Lower lobe of right lung (tissue), 2 donors: ENCODE measurements around the gene THUMPD3. TPM values are rescaled to one million over a fixed set of nuclear protein-coding genes. Genes with fewer than 3 reads are reported as not detected.

Experiments used
- ATAC-seq, 2 donors: fragments of 200-7000 bp; cut with Tn5 transposase; one replicate each; pipeline ENCODE4 v1.9.1; 2020 to 2022; ENCODE audit warnings: mild to moderate bottlenecking in 2 of 2, moderate library complexity in 2 of 2
- DNase-seq: peaks from one replicate; pipeline ENCODE4 v3.0.0-alpha.2; 2020
- H3K27ac ChIP-seq: fragments of 200-600 bp; one replicate; pipeline ENCODE4 v1.8.0; 2022
- H3K27me3 ChIP-seq: fragments of 200-600 bp; one replicate; pipeline ENCODE4 v1.8.0; 2022; ENCODE audit warnings: low read depth
- H3K36me3 ChIP-seq: fragments of 200-600 bp; one replicate; pipeline ENCODE4 v1.8.0; 2022; ENCODE audit warnings: mild to moderate bottlenecking
- H3K4me1 ChIP-seq: fragments of 200-600 bp; one replicate; pipeline ENCODE4 v1.8.0; 2022
- H3K4me3 ChIP-seq: fragments of 200-600 bp; one replicate; pipeline ENCODE4 v1.8.0; 2022; ENCODE audit warnings: mild to moderate bottlenecking
- H3K9me3 ChIP-seq: fragments of 200-600 bp; one replicate; pipeline ENCODE4 v1.8.0; 2022
- intact Hi-C: fragments of 100-400 bp; cut with DNase I; formaldehyde crosslinking; loops from one replicate; pipeline ENCODE4 v1.11.0; 2022
- total RNA-seq: library from RNA; stranded (reverse); fragmentation: NEBNext Ultra II Directional; extraction: Animal tissue kit (Norgen Biotek cat#: 25700); gene quantifications from one replicate; pipeline ENCODE4 v1.2.1, GENCODE V29; 2021
- TF ChIP-seq, protein P1 (sequence below): fragments of 200-600 bp; IDR thresholded peaks from one replicate; pipeline ENCODE4 v1.8.0; 2022; ENCODE audit warnings: antibody characterized with exemption, mild to moderate bottlenecking
- donor health status: DM: no; HTN: yes; CAD: no; lungs with severe emphysema.

THUMPD3 gene
- total RNA-seq, 1 donor from 2014 or later = 29.2 TPM

DNA sequence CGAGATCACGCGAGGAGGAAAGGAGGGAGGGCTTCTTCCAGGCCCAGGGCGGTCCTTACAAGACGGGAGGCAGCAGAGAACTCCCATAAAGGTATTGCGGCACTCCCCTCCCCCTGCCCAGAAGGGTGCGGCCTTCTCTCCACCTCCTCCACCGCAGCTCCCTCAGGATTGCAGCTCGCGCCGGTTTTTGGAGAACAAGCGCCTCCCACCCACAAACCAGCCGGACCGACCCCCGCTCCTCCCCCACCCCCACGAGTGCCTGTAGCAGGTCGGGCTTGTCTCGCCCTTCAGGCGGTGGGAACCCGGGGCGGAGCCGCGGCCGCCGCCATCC lies 33.4 kb downstream of the THUMPD3 start:
- peaks cover 70% of the 10 kb centered on the region for H3K4me1 ChIP-seq
- peak overlapping the region; percentile 89 for H3K4me3 ChIP-seq
- ATAC-seq = peak; percentile 77 to 79
- no peaks in the 10 kb centered on the region for H3K9me3 ChIP-seq
- no peaks in the 10 kb centered on the region for H3K27me3 ChIP-seq
- TF ChIP-seq, protein P1, sequence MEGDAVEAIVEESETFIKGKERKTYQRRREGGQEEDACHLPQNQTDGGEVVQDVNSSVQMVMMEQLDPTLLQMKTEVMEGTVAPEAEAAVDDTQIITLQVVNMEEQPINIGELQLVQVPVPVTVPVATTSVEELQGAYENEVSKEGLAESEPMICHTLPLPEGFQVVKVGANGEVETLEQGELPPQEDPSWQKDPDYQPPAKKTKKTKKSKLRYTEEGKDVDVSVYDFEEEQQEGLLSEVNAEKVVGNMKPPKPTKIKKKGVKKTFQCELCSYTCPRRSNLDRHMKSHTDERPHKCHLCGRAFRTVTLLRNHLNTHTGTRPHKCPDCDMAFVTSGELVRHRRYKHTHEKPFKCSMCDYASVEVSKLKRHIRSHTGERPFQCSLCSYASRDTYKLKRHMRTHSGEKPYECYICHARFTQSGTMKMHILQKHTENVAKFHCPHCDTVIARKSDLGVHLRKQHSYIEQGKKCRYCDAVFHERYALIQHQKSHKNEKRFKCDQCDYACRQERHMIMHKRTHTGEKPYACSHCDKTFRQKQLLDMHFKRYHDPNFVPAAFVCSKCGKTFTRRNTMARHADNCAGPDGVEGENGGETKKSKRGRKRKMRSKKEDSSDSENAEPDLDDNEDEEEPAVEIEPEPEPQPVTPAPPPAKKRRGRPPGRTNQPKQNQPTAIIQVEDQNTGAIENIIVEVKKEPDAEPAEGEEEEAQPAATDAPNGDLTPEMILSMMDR = no peak
- H3K36me3 ChIP-seq = peaks cover 34% of the 10 kb centered on the region
- intact Hi-C loops = no loop called here
- H3K27ac ChIP-seq = peak overlapping the region; percentile 98
- peak; percentile 94 for DNase-seq

DNA sequence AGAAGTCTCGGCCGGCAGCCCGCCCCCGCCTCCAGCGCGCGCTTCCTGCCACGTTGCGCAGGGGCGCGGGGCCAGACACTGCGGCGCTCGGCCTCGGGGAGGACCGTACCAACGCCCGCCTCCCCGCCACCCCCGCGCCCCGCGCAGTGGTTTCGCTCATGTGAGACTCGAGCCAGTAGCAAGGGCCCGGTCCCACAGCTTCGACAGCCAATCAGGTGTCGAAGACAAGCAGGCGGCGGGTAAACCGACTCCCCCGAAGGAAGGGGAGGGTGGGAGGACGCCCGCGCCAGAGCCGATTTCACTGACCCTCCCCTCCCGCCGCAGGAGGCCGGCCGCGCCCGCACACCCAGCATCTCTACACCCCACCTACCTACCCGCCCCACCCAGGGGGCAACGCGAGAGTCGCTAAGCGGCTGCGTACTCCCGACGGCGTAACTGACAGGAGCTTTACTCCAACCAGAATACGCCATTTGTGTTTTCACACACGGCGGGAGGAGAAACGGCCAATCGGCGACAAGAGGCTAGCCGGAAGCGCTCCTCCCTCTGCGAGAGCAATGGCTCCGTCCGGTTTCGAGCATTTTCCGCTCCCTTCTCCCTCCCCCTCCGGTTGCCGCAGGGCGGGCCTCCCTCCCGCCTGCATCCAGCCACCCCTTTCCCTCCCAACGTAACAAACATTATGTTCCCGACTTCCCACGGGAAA lies 33.9 kb downstream of the THUMPD3 start:
- Histone ChIP-seq H3K27ac (peak overlapping the region; percentile 98), H3K9me3 (no peaks in the 10 kb centered on the region), H3K4me1 (peaks cover 70% of the 10 kb centered on the region), H3K36me3 (peaks cover 29% of the 10 kb centered on the region), H3K4me3 (peak overlapping the region; percentile 89), H3K27me3 (no peaks in the 10 kb centered on the region)
- TF ChIP-seq, protein P1 = no peak
- intact Hi-C loops = no loop called here
- ATAC-seq = peak; percentile 90 to 93
- peak; percentile 98 for DNase-seq

DNA sequence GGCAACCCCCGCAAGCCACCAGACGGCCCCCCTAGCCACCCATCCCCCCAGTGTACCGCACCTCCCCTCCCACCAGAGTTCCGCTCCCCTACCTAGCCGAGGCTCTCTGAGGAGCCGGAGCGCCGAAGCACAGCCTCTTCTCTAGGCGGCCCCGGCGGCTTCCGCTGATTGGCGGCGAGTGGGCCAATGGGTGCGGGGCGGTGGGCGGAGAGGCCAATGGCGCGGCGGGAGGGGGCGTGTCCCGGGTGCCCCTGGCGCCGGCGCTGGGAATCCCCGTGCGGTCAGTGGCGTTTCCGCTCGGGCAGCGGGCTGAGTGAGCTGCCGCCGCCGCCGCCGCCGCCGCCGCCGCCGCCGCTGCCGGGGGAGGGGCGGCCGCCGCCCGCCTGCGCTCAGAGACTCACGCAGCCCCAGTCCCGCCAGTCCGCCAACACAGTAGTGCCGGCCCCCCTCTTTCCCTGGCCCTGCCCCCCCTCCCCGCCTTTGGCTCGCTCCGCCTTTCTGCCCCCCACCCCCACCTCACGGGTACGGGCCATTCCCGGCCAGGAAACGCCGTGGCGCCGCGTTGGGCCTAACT lies 34.6 kb downstream of the THUMPD3 start, which contains the start of gene SETD5:
Gene SETD5, plus strand, starts transcription at position 284 of the 574 bp plus-strand sequence. CDS start 31,324 bp downstream, outside the sequence.
- intact Hi-C loops = no loop called here
- ATAC-seq (peak; percentile 87 to 92), DNase-seq (peak; percentile 99)
- no peaks in the 10 kb centered on the region for H3K9me3 ChIP-seq
- H3K27ac ChIP-seq = peak within 1 kb of the TSS; percentile 98
- TF ChIP-seq, protein P1 = no peak
- H3K4me3 ChIP-seq = peak within 1 kb of the TSS; percentile 89
- H3K4me1 ChIP-seq = peaks cover 70% of the 10 kb centered on the region
- H3K36me3 ChIP-seq = peaks cover 27% of the 10 kb centered on the region
- no peaks in the 10 kb centered on the region for H3K27me3 ChIP-seq

DNA sequence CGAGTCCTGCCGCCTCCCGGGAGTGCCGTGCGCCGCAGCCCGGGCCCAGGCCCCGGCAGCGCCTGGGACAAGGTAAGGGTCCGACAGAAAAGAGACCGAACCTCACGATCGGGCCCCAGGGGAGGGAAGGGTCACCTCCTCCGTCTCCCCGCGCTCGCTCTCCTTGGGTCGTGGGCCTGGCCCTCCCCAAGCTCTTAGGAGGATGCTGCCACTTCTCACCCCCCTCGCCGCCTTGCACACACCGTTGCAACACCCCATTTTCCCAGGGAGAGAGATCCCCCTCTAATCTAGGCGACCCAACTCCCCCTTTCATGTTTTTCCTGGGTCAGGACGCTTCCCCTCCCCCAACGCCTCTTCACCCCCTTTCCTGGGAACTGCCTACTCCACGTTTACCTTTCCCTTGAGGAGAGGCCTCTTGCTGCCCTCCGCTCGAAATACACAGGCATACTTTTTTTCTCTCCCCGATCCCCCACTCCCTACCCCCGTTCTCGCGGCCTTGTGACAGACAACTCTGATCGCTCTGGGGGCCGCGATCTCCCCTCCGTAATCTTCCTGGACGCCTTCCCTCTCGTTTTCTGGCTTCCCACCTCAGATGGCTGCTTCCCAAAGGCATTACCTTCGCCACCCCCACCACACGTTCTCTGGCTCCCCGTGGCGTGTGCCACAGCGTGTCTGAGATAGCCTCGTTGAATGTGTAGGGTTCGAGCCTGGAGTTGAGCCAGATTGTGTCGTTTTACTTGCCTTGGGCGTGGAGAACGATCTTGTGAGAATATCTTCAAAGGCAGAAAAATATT lies 35.2 kb downstream of the THUMPD3 start:
- intact Hi-C loops = no loop called here
- ATAC-seq (no peak), DNase-seq (peak; percentile 56)
- Histone ChIP-seq H3K4me1 (peaks cover 70% of the 10 kb centered on the region), H3K36me3 (peaks cover 22% of the 10 kb centered on the region), H3K27ac (peak overlapping the region; percentile 98), H3K9me3 (no peaks in the 10 kb centered on the region), H3K4me3 (peak overlapping the region; percentile 89), H3K27me3 (no peaks in the 10 kb centered on the region)
- TF ChIP-seq, protein P1 = no peak

DNA sequence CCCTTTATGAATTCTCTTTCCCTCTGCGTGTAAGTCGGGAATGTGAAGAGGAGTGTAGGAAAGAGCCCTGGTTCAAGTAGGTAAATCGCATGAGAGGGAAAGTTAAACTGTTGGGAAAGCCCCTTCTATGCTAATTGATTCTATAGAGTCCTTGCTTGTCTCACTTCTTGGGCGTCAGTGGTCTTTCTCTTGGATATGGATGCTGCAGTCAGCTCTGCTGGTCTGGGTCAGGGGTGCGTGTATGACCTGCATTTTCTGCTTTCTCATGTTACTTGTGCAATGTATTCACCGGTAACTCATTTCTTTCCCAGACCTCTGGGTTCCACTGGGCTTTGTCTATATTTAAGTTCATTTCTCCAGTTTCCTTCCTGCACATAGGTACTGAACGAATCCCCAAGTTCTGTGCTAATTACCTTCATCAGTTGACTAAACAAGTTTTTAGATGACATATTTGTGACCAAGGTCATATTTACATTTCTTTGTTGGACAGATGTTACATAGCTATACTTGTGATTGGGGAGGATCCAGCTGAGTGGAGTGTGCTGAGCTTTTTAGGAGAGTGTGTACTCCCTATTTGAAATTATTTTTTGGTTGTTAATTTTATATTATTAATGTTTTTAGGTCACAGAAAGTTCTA lies 36.0 kb downstream of the THUMPD3 start:
- H3K36me3 ChIP-seq = peaks cover 15% of the 10 kb centered on the region
- intact Hi-C loops = no loop called here
- H3K4me1 ChIP-seq = peaks cover 70% of the 10 kb centered on the region

More for the DNA sequence above, 36.0 kb downstream of the THUMPD3 start:
- ATAC-seq = no peak
- Histone ChIP-seq H3K9me3 (no peaks in the 10 kb centered on the region), H3K27me3 (no peaks in the 10 kb centered on the region), H3K27ac (peak overlapping the region; percentile 98), H3K4me3 (peak overlapping the region; percentile 89)
- TF ChIP-seq, protein P1 = no peak
- no peak for DNase-seq
